Germinal center (tissue), 1 donor: ENCODE data around the gene SLC6A20.
"Not testable (repeated sequence)": the region's sequence is repeated elsewhere in the genome, so short reads cannot be mapped to it uniquely, and the experiment has no call there.

ENCODE experiments used
- DNase-seq: peaks from one replicate; pipeline ENCODE4 v3.0.0; 2012; ENCODE audit warnings: mixed read lengths, low spot score

The SLC6A20 gene

GRCh38 chr3:45758871-45759270 is 37.5 kb downstream of the SLC6A20 start:
- DNase-seq = no peak

DNA sequence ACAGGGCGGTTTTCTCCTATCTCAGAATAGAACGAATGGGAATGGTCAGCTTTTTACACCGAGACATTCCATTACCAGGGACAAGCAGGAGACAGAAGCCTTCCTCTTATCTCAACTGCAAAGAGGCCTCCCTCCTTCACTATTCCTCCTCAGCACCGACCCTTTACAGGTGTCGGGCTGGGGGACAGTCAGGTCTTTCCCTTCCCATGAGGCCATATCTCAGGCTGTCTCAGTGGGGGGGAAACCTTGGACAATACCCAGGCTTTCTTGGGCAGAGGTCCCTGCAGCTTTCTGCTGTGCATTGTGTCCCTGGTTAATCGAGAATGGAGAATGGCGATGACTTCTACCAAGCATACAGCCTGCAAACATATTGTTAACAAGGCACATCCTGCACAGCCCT is 39.2 kb downstream of the SLC6A20 start:
- DNase-seq = not testable (repeated sequence)

GRCh38 chr3:45756055-45756454 is 40.3 kb downstream of the SLC6A20 start:
- DNase-seq = no peak

DNA sequence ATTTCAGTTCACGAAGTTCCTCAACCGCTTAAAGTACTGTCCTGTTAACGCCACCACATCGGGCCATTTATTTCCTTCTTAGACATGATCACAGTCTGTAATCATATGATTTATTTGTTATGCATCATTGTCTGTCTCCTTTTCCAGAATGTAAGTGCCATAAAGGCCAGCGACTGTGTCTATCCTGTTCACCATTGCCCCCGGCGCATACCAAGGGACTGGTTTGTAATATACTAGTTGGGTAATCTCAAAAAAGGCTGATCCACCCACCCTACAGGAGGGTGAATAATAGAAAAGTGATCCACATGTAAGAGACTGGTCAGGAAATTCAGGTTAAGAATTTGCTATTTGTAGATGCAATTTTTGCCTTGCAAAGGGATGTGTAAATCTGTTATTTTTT is 41.9 kb downstream of the SLC6A20 start:
- DNase-seq = no peak

DNA sequence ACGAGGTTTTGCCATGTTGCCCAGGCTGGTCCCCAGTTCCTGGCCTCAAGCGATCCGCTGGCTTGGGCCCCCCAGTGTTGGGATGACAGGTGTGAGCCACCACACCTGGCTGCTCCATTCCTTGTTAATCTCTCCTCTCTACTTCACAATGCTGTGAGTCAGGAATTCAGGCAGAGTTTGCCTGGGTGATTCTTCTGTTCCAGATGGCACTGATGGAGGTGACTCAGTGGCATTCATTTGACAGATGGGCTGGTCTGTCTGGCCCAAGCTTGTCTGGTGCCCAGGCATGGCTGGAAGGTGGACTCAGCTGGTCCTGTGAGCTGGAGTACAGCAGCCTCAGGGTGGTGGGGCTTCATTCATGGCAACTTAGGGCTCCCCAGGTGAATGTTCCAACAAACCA is 43.2 kb downstream of the SLC6A20 start:
- DNase-seq = no peak

- DNase-seq = no peak
Observed at GRCh38 chr3:45751537-45752242, 44.6 kb downstream of the SLC6A20 start.

DNA sequence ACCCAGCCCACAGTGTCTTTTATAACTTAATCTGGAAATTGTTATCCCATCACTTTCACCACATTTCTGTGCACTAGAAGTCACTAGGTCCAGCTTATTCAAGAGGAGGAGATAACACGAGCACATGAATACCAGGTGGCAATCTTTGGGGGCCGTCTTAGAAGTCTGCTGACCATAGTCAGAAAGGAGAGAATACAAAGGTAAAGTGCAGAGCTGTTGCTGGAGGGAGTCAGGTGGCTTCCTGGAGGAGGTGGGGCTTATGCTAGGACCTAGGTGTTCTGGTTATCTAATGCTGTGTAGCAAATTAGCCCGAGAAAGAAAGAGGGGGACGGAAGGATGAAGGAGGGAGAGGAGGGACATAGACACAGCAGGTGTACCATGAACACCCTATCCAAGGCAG is 46.5 kb downstream of the SLC6A20 start:
- DNase-seq = no peak

GRCh38 chr3:45749036-45749600 is 47.2 kb downstream of the SLC6A20 start:
- not testable (repeated sequence) for DNase-seq

GRCh38 chr3:45748068-45748467 is 48.3 kb downstream of the SLC6A20 start:
- DNase-seq = no peak

- DNase-seq = no peak
Observed at GRCh38 chr3:45746777-45747622, 49.3 kb downstream of the SLC6A20 start.

GRCh38 chr3:45746165-45746776 is 50.1 kb downstream of the SLC6A20 start:
- no peak for DNase-seq

- no peak for DNase-seq
Observed at GRCh38 chr3:45742461-45743089, 53.8 kb downstream of the SLC6A20 start.

DNA sequence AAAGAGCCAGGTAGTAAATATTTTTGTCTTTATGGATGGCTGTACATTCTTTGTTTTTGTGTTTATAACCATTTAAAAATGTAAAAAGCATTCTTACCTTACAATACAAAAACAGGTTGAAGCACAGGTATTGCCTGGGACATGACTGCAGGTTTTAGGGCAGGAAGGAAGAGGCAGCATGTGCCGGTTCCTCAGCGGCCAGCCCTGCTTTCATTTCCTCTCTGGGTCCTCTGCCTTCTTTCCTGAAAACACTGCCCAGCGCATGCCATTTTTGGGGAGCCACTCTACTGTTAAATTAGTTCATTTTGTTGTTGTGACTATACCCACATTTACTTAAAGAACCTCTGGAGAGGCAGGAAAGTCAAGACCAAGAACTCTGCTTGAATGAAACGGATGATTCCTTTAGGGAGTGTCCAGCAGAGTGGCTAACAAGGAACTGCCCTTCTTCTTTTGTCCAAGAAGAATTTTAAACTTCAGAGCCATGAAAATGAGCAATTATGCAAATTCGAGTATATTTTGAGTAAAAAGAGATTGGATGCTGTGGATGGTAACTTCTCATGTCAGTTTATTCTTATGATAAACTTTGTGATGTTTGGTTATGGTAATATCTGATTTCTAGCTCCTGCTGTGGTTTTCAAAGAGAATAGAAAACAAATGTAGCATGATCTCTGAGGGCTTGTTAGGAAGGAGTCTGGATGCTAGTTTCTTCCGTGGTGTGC is 54.4 kb downstream of the SLC6A20 start:
- no peak for DNase-seq

DNA sequence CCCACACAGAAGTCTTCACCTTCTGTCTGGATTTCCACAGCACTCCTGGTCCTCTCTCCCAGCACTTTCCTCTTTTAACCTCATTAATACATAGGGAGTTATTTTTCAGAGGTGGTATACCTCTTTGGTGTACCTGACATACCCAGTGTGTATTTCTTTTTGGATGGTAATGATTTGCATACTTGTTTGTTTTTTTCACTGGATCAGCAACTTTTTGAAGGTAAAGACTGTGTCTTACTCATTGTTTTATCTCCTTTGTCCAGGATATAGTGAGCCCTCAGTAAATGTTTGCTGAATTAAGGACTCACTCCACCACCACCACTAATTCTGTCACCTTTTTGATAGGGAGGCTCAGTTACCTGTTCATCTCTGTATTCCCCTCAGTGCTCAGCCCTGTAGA is 55.1 kb downstream of the SLC6A20 start:
- DNase-seq = no peak

DNA sequence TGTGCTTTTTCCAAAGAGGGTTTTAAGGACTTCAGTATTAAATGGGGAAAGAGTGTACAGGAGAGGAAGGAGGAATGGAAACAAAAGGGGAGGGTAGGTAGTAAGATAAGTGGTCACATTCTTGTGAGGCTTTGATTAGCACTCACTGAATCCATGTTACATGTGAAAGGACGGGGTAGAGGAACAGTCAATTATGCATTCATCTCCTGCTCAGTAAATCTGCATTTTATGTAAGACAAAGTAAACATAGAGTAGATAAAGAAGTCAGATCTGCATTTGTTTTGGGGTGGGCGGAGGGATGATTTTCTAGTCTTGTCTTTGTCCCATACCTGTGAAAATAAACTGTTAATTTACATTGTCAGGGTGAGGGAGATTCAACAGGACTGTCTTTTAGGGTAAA is 56.3 kb downstream of the SLC6A20 start:
- DNase-seq = no peak

GRCh38 chr3:45737234-45737633 is 59.1 kb downstream of the SLC6A20 start:
- DNase-seq = no peak

DNA sequence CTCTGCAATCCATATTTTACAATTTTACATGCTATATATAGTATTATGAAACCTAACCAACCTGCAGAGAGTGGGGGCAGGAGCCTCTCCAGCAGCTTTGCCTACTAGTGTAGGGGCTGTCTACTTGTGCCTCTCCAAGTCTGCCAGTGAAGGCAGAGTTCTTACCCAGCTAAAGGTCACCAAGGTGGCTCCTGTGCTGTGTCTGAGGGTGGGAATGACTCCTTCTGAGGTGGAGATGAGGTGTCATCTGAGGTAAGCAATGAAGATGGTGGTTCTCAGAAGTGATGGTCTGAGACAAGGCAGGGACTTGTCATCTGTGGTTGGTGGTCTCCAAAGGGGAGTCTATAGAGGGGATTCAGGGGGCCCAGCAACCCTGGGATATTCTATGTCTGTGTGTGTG is 59.6 kb downstream of the SLC6A20 start:
- DNase-seq = no peak

DNA sequence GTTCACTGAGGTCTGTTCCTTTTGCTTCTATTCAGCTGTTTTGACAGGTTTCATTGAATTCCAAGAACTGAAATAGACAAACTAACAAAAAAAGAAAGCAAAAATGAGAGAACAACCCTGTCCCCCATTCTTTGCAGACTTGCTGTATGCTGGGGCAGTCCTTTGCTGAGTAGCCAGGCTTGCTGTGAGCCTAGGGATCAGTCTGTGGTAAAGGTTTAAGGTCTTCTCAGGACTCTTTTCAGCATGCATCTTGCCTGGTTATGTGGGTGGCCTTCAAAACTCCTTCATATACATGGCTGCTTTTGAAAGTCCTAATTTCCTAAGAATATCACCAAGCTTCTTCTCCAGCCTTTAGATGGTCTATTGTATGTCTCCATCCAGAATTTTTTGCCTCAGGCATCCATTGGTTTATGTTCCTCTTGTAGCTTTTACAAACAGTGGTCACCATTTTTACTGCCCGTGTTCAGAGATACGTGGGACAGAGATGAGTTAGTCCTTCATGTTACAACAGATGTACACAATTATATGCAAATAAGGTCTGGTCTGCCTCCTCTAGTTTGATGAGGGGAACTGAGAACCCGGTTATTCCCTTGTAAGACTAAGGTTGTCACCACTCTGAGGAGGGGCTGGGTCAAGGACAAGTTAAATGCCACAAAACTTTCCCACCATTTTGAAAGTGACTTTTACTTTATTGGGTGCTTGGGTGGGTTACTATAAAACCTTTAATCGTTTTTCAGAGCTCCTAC is 65.8 kb downstream of the SLC6A20 start:
- DNase-seq = peak; percentile 17

DNA sequence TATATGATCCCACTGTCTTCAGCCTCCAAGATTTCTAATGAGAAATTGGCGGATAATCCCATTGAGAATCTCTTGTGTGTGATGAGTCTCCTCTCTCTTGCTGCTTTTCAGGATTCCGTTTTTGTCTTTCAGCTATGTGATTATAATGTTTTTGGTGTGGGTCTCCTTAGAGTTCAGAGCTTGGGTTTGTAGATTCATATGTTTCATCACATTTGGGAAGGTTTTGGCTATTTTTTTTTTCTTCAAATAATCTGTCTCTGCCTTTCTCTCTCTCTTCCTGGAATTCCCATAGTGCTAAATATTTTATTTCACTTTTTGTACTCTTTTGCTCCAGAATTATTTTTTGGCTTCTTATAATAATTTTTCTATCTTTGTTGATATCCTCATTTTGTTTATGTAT is 66.7 kb downstream of the SLC6A20 start:
- no peak for DNase-seq

- DNase-seq = no peak
Observed at GRCh38 chr3:45724911-45725310, 71.4 kb downstream of the SLC6A20 start.
